MCF 10A (cell line): ENCODE data around the gene NOD2. TPM values are rescaled to one million over a fixed set of nuclear protein-coding genes. Genes with fewer than 3 reads are reported as not detected.

ENCODE experiments used
- BruUV-seq: library from RNA; stranded (reverse); fragments of 400-500 nt; replicated peaks from 2 replicates; lab custom pipeline; 2021; lab: Mats Ljungman, UMichigan
- CTCF ChIA-PET: fragments of 300-600 bp; sonication (Branson Sonifier 250); formaldehyde crosslinking; extraction: SDS; loops from one replicate; lab custom pipeline; 2021; ENCODE audit warnings: antibody characterized with exemption, inconsistent platforms; lab: Yijun Ruan, JAX
- POLR2A ChIA-PET: fragments of 300-600, 350-650 bp; sonication (Branson Sonifier 250); formaldehyde crosslinking; extraction: SDS; loops from one replicate; lab custom pipeline; 2020; ENCODE audit warnings: antibody characterized with exemption, inconsistent platforms; lab: Yijun Ruan, JAX
- DNase-seq: peaks from one replicate; pipeline ENCODE4 v3.0.0-alpha.2; 2018; ENCODE audit not compliant: unreplicated experiment
- H3K27ac Mint-ChIP-seq: one replicate; pipeline ENCODE4 v1.8.0; 2022; ENCODE audit warnings: mild to moderate bottlenecking, low read depth, mixed read lengths; ENCODE audit not compliant: unreplicated experiment
- H3K27me3 Mint-ChIP-seq: one replicate; pipeline ENCODE4 v1.8.0; 2022; ENCODE audit warnings: mixed read lengths; ENCODE audit not compliant: insufficient read depth, unreplicated experiment
- H3K36me3 Mint-ChIP-seq: one replicate; pipeline ENCODE4 v1.8.0; 2022; ENCODE audit warnings: mild to moderate bottlenecking, moderate library complexity, mixed read lengths; ENCODE audit not compliant: insufficient read depth, unreplicated experiment
- H3K4me1 Mint-ChIP-seq: one replicate; pipeline ENCODE4 v1.8.0; 2022; ENCODE audit warnings: mixed read lengths; ENCODE audit not compliant: insufficient read depth, unreplicated experiment
- H3K4me3 Mint-ChIP-seq: one replicate; pipeline ENCODE4 v1.8.0; 2022; ENCODE audit warnings: mild to moderate bottlenecking, moderate library complexity, mixed read lengths; ENCODE audit not compliant: unreplicated experiment
- H3K9me3 Mint-ChIP-seq: one replicate; pipeline ENCODE4 v1.8.0; 2022; ENCODE audit warnings: mixed read lengths; ENCODE audit not compliant: unreplicated experiment
- CTCF ChIP-seq: fragments of 200-600 bp; IDR thresholded peaks from one replicate; pipeline ENCODE4 v1.8.0; 2022; ENCODE audit warnings: antibody characterized with exemption, mild to moderate bottlenecking; ENCODE audit not compliant: unreplicated experiment
- intact Hi-C: fragments of 100-400 bp; cut with micrococcal nuclease; formaldehyde crosslinking; loops from 2 replicates; pipeline ENCODE4 v1.14.1; 2022
- total RNA-seq: library from RNA; stranded (reverse); gene quantifications from 2 replicates; pipeline ENCODE4 v1.2.3, GENCODE V29; 2022

The NOD2 gene
- total RNA-seq, 1 experiment from 2014 or later: 1.7 TPM

- no peak overlapping the region for H3K27ac Mint-ChIP-seq
- no peak overlapping the region for H3K4me3 Mint-ChIP-seq
- no peaks in the 10 kb centered on the region for H3K36me3 Mint-ChIP-seq
- CTCF ChIA-PET: interaction anchor here (0.5 to 14.5 kb wide), 9 partner anchors 8 to 1321 kb away, joined by 3 to 251 read pairs (median 16); partner anchors contain the start of genes BRD7, CYLD and SNX20
- peaks cover 15% of the 10 kb centered on the region for H3K9me3 Mint-ChIP-seq
- DNase-seq: no peak
- H3K4me1 Mint-ChIP-seq: no peaks in the 10 kb centered on the region
- intact Hi-C loops: no loop called here
- no peak for TF ChIP-seq CTCF
- no TSS peak for BruUV-seq
- POLR2A ChIA-PET: interaction anchor here (0.8 kb wide), 1 partner anchor 34 kb away, joined by 3 read pairs; no protein-coding TSS in a partner anchor
- no peaks in the 10 kb centered on the region for H3K27me3 Mint-ChIP-seq
These were observed 23.7 kb upstream of the NOD2 start for GRCh38 chr16:50669741-50670140.

GRCh38 chr16:50670476-50670875 lies 22.9 kb upstream of the NOD2 start:
- intact Hi-C loops: no loop called here
- no peak overlapping the region for H3K4me3 Mint-ChIP-seq
- ChIA-PET POLR2A (interaction anchor here (0.8 kb wide), 1 partner anchor 67 kb away, joined by 3 read pairs; no protein-coding TSS in a partner anchor), CTCF (interaction anchor here (0.6 to 14.5 kb wide), 9 partner anchors 8 to 793 kb away, joined by 3 to 251 read pairs (median 6); partner anchors contain the start of genes BRD7 and CYLD)
- TF ChIP-seq CTCF: no peak
- H3K27ac Mint-ChIP-seq: no peak overlapping the region
- H3K27me3 Mint-ChIP-seq: no peaks in the 10 kb centered on the region
- H3K36me3 Mint-ChIP-seq: no peaks in the 10 kb centered on the region
- H3K4me1 Mint-ChIP-seq: no peaks in the 10 kb centered on the region
- no peak for DNase-seq
- BruUV-seq: no TSS peak
- H3K9me3 Mint-ChIP-seq: peaks cover 15% of the 10 kb centered on the region

GRCh38 chr16:50671644-50672260 lies 21.7 kb upstream of the NOD2 start:
- DNase-seq: peak; percentile 62
- CTCF ChIA-PET: interaction anchor here (0.6 to 14.5 kb wide), 24 partner anchors 8 to 1092 kb away, joined by 3 to 251 read pairs (median 5); partner anchors contain the start of genes BRD7, CYLD and SNX20
- Mint-ChIP-seq H3K36me3 (no peaks in the 10 kb centered on the region), H3K4me1 (no peaks in the 10 kb centered on the region), H3K27ac (no peak overlapping the region), H3K9me3 (peaks cover 15% of the 10 kb centered on the region), H3K27me3 (no peaks in the 10 kb centered on the region), H3K4me3 (no peak overlapping the region)
- POLR2A ChIA-PET: interaction anchor here (0.8 kb wide), 1 partner anchor 31 kb away, joined by 3 read pairs; no protein-coding TSS in a partner anchor
- intact Hi-C loops: loop anchor here (1.0 kb wide), 2 partner anchors 76 to 135 kb away; no protein-coding TSS in a partner anchor
- BruUV-seq: no TSS peak
- peak; percentile 84 for TF ChIP-seq CTCF

GRCh38 chr16:50673496-50674275 lies 19.7 kb upstream of the NOD2 start:
- Mint-ChIP-seq H3K9me3 (peaks cover 15% of the 10 kb centered on the region), H3K27ac (no peak overlapping the region), H3K4me1 (no peaks in the 10 kb centered on the region), H3K4me3 (no peak overlapping the region), H3K36me3 (no peaks in the 10 kb centered on the region), H3K27me3 (no peaks in the 10 kb centered on the region)
- TF ChIP-seq CTCF: no peak
- DNase-seq: no peak
- POLR2A ChIA-PET: interaction anchor here (1.1 kb wide), 1 partner anchor 68 kb away, joined by 4 read pairs; the partner anchor contains the start of gene CYLD
- intact Hi-C loops: no loop called here
- BruUV-seq: no TSS peak
- CTCF ChIA-PET: interaction anchor here (1.8 to 14.5 kb wide), 5 partner anchors 8 to 304 kb away, joined by 5 to 251 read pairs (median 13); partner anchors contain the start of genes BRD7 and CYLD
